SU-DHL-6 (cell line): ENCODE measurements around the gene PRL.

Experiments
- EZH2phosphoT487 ChIP-seq: fragments of 200-600 bp; sonication (generic), shearing (Covaris generic); conservative IDR thresholded peaks from 2 replicates; pipeline ENCODE4 v1.6.1; 2018; ENCODE audit warnings: mild to moderate bottlenecking, antibody characterized with exemption, low read length, moderate library complexity, mixed read lengths
- TF ChIP-seq, protein P1 (sequence below): fragments of 200-600 bp; sonication (generic); IDR thresholded peaks from one replicate; pipeline ENCODE4 v1.5.1; 2017; ENCODE audit warnings: antibody characterized with exemption, mild to moderate bottlenecking, low read length, moderate library complexity; ENCODE audit not compliant: insufficient read depth, poor library complexity, severe bottlenecking

DNA sequence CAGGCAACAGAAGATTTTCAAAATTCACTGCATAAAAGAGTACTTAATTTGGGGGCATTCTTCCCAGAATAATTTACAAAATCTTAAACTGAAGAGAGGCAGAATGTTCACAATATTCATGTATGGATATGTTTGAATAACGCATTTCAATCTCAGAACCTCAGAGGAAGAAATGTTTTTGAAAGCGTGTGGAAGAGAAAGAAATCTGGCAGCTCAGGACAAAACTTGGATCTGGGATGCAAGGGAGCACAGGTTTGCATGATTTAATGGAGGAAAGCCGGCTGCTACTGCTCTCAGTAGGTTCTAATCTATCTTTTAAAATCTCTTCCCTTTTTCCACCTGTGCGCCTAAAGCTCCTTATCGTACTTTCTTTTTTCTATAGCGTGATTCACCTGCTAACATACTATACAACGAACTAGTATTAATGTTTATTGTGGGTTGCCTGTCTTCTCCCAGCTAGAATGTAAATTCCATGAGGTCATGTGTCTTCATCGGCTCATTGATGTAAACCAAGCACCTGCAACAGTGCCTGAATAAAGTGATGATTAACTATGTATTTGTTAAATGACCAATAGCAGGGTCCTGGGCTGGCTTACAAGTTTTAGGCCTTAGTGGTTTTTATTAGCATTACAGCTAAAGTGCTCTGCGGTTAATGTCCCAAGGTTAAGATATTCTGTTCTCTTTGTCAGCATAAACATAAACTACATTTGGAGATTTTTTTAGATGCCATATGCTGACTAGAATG lies 15.3 kb downstream of the PRL start:
- TF ChIP-seq, protein P1, sequence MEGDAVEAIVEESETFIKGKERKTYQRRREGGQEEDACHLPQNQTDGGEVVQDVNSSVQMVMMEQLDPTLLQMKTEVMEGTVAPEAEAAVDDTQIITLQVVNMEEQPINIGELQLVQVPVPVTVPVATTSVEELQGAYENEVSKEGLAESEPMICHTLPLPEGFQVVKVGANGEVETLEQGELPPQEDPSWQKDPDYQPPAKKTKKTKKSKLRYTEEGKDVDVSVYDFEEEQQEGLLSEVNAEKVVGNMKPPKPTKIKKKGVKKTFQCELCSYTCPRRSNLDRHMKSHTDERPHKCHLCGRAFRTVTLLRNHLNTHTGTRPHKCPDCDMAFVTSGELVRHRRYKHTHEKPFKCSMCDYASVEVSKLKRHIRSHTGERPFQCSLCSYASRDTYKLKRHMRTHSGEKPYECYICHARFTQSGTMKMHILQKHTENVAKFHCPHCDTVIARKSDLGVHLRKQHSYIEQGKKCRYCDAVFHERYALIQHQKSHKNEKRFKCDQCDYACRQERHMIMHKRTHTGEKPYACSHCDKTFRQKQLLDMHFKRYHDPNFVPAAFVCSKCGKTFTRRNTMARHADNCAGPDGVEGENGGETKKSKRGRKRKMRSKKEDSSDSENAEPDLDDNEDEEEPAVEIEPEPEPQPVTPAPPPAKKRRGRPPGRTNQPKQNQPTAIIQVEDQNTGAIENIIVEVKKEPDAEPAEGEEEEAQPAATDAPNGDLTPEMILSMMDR = no peak
- TF ChIP-seq EZH2phosphoT487 = no peak
